Measurements from ENCODE around the gene KIF16B. TPM values are rescaled to one million over a fixed set of nuclear protein-coding genes. Genes with fewer than 3 reads are reported as not detected.

The KIF16B gene
- total and polyA plus RNA-seq, 2 of the 8 experiments (the other 6 are each of a cell fraction or from before 2014, with no cell fraction given), result 3.0 to 9.2 TPM

DNA sequence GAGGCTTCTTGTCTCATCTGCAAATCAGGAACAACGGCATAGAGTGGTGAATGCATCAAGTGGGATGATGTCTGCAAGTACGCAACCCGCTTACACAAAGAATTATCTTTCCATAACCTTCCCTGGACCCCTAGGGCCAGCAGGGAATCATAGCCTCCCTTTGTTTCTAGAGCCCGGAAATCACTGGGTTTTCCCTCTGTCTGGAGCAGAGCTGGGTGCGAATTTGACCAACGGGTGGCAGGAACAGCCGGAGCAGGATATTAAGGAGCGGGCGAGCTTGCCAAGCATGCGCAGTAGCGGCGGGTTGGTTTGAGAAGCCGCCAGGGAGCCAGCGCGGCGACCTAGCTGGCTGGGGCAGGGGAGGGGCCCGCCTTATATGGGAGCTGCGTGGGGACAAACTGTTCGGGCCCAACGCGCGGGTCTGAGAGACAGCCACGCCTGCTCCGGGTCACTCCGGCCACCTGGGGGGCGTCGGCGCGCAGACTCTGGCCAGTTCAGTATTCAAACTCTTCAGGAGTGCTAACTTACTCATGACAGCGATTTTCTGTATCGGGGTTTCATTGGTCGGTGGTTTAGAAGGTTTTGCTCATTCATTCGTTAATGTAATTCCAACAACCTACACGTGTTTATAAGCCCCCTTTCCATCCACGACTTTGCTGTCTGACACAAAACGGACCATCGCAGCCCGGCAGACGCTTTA is 1.6 kb upstream of the KIF16B start (continued):
- no peak for TF ChIP-seq FOSL1 (IDR thresholded peaks at IDR 0.05; ENCODE audit: insufficient read depth, low read depth, low read length)
- TF ChIP-seq SIRT6 (IDR thresholded peaks at IDR 0.05; ENCODE audit: low read length), result no peak
- TF ChIP-seq EGR1 (IDR thresholded peaks at IDR 0.05; ENCODE audit: borderline replicate concordance, low read depth, low read length), result peak; percentile 53; the same call in 1 of the 2 replicates
- TF ChIP-seq TBP (IDR thresholded peaks at IDR 0.05; ENCODE audit: low read depth, low read length), result no peak
- TF ChIP-seq POLR2AphosphoS5 (IDR thresholded peaks at IDR 0.05; ENCODE audit: low read depth, low read length), result no peak
- 0 out of 2 replicates have a peak, but pooled peaks have one; percentile 47 for TF ChIP-seq RFX5 (IDR thresholded peaks at IDR 0.05; ENCODE audit: borderline replicate concordance, low read depth, low read length)
- TF ChIP-seq SP4 (IDR thresholded peaks at IDR 0.05; ENCODE audit: low read length), result no peak
- no peak for TF ChIP-seq TCF12 (IDR thresholded peaks at IDR 0.05; ENCODE audit: low read depth, low read length)
- no peak for TF ChIP-seq PHF8 (conservative IDR thresholded peaks at IDR 0.05; ENCODE audit: low read depth, low read length)
- no peak for TF ChIP-seq TAF7 (optimal IDR thresholded peaks at IDR 0.05; ENCODE audit: borderline replicate concordance, low read depth, low read length)
- TF ChIP-seq ASH2L (IDR thresholded peaks at IDR 0.05; ENCODE audit: low read length), result peak; percentile 71

All from H1 (cell line).